Measurements from ENCODE around the gene HOXC12.

Gene HOXC12

DNA sequence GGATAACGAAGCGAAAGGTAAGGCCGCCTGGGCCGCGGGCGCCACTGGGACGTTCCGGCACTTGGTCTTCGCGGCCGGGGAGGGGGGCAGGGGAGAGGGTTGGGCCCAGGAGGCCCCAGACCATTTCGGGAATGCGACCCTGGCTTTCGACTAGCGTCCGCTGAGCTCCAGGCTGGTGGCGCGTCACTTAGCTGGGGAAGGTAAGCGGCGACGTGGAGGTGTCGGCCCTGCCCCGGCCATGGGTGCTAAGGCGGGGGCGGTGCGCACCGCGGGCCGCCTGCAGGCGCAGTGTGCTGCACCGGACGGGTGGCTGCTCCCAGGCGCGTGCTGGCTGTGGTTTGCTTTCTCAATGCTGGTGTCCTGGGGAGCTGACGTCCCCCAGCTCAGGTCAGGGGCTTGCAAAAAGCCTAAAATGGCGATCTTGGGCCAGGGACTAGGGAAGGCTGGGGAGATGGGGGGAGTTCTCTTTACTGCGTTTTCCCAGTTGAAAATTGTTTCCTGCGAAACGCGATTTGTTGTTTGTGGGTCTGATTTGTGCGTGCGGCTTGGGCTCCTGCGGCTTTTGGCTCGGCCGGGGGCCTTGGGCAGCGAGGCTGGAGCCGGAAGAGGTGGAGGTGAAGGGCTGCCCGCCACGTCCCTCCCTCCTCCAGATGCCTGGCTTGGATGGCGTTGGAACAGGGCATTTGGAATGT, 31.4 kb downstream of the HOXC12 start:
- H3K9ac ChIP-seq (ENCODE audit: low read length), result no peak overlapping the region
- no peak overlapping the region for H3K27ac ChIP-seq (ENCODE audit: low read depth, low read length, poor library complexity, severe bottlenecking)
- H2AFZ ChIP-seq (ENCODE audit: low read length), result no peak overlapping the region
- TF ChIP-seq EZH2 (IDR thresholded peaks at IDR 0.05; ENCODE audit: borderline replicate concordance, low read length), result no peak
- TF ChIP-seq, protein P1, sequence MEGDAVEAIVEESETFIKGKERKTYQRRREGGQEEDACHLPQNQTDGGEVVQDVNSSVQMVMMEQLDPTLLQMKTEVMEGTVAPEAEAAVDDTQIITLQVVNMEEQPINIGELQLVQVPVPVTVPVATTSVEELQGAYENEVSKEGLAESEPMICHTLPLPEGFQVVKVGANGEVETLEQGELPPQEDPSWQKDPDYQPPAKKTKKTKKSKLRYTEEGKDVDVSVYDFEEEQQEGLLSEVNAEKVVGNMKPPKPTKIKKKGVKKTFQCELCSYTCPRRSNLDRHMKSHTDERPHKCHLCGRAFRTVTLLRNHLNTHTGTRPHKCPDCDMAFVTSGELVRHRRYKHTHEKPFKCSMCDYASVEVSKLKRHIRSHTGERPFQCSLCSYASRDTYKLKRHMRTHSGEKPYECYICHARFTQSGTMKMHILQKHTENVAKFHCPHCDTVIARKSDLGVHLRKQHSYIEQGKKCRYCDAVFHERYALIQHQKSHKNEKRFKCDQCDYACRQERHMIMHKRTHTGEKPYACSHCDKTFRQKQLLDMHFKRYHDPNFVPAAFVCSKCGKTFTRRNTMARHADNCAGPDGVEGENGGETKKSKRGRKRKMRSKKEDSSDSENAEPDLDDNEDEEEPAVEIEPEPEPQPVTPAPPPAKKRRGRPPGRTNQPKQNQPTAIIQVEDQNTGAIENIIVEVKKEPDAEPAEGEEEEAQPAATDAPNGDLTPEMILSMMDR (IDR thresholded peaks at IDR 0.05; ENCODE audit: low read length), result no peak
- H3K4me3 ChIP-seq (ENCODE audit: low read depth, low read length, poor library complexity, severe bottlenecking), result no peak overlapping the region
- H3K79me2 ChIP-seq (ENCODE audit: insufficient read depth, low read length), result no peaks in the 10 kb centered on the region
- H3K4me1 ChIP-seq (ENCODE audit: insufficient read depth, low read length, severe bottlenecking), result peaks cover 7% of the 10 kb centered on the region
- H3F3A ChIP-seq (ENCODE audit: insufficient read depth, low read length), result no peaks in the 10 kb centered on the region
- H3K36me3 ChIP-seq (ENCODE audit: insufficient read depth, low read length), result no peaks in the 10 kb centered on the region
- no peaks in the 10 kb centered on the region for H3K9me3 ChIP-seq (ENCODE audit: low read length)
- H3K9me2 ChIP-seq (ENCODE audit: low read depth, low read length), result no peaks in the 10 kb centered on the region
- H3K4me2 ChIP-seq (ENCODE audit: low read length), result no peak overlapping the region
- H3K27me3 ChIP-seq (ENCODE audit: insufficient read depth, low read length), result peaks cover 6% of the 10 kb centered on the region
- no peaks in the 10 kb centered on the region for H4K20me1 ChIP-seq (ENCODE audit: insufficient read depth, low read length)

DNA sequence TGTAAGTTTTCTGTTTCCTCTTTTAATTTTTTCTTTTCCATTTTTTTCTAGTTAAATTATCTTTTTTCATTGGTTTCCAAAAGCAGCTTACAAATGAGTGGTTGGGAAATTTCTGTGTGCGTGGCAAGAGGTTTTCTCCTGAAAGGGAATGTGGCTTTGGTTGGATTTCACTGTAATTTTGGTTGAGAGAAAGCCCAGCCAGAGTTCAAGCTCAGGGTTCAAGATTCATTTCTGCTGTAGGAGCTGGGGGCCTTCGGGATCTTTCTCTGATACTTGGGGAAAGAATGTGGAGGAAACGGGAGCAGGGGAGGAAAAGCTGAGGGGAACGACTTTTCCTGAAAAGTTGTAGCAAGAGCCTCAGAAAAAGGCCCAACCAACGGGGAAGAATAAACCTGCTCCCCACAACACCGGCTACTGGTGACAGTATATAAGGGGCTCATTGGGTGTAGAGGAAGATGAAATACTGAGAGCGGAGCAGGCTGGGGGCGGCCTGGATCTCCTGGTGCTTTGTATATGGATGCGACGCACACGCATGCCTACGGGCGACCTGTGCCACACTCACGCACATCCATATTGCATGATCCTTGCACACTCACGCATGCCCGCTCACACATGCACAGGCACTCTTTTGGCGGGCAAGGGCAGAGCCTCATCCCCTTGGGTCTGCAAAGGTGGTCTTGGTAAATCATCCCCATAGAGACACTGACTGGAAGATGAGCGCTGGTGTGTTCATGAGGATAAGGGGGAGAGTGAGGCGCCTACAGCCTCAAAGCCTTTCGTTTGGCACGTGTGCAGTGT, 32.2 kb downstream of the HOXC12 start:
- Histone ChIP-seq H4K20me1 (ENCODE audit: insufficient read depth, low read length) (no peaks in the 10 kb centered on the region), H3K4me1 (ENCODE audit: insufficient read depth, low read length, severe bottlenecking) (peaks cover 7% of the 10 kb centered on the region), H3K9me2 (ENCODE audit: low read depth, low read length) (no peaks in the 10 kb centered on the region), H3K79me2 (ENCODE audit: insufficient read depth, low read length) (no peaks in the 10 kb centered on the region), H2AFZ (ENCODE audit: low read length) (no peak overlapping the region), H3K4me3 (ENCODE audit: low read depth, low read length, poor library complexity, severe bottlenecking) (no peak overlapping the region), H3K27me3 (ENCODE audit: insufficient read depth, low read length) (peaks cover 6% of the 10 kb centered on the region), H3F3A (ENCODE audit: insufficient read depth, low read length) (no peaks in the 10 kb centered on the region), H3K4me2 (ENCODE audit: low read length) (no peak overlapping the region), H3K9ac (ENCODE audit: low read length) (no peak overlapping the region), H3K9me3 (ENCODE audit: low read length) (no peaks in the 10 kb centered on the region), H3K36me3 (ENCODE audit: insufficient read depth, low read length) (no peaks in the 10 kb centered on the region), H3K27ac (ENCODE audit: low read depth, low read length, poor library complexity, severe bottlenecking) (no peak overlapping the region)
- TF ChIP-seq EZH2 (IDR thresholded peaks at IDR 0.05; ENCODE audit: borderline replicate concordance, low read length), result no peak
- TF ChIP-seq, protein P1 (IDR thresholded peaks at IDR 0.05; ENCODE audit: low read length), result no peak

DNA sequence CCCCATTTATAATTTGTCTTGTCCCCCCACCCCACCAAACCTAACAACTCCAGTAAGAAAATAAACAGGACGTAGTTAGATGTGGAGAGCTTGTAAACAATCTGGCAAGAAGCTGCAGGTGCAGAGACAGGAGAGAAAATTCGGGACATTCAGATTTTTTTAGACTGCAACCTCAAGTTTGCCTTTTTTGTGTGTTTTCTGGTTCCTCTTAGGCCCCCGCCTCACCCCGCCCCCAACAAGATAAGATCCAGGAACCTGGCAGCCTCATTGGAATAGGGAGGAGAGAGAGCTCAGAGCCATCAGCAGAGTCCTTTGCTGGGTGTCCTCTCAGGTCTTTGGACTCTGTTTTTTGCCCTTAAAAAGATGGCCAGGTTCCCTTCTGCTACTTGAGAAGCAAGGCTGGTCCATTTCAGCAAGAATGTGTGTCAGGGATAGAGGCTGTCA, 33.1 kb downstream of the HOXC12 start:
- Histone ChIP-seq H3K4me1 (ENCODE audit: insufficient read depth, low read length, severe bottlenecking) (peaks cover 7% of the 10 kb centered on the region), H3K27ac (ENCODE audit: low read depth, low read length, poor library complexity, severe bottlenecking) (no peak overlapping the region), H3K9me2 (ENCODE audit: low read depth, low read length) (no peaks in the 10 kb centered on the region), H3K4me3 (ENCODE audit: low read depth, low read length, poor library complexity, severe bottlenecking) (no peak overlapping the region), H3K36me3 (ENCODE audit: insufficient read depth, low read length) (no peaks in the 10 kb centered on the region), H4K20me1 (ENCODE audit: insufficient read depth, low read length) (no peaks in the 10 kb centered on the region), H3F3A (ENCODE audit: insufficient read depth, low read length) (no peaks in the 10 kb centered on the region), H2AFZ (ENCODE audit: low read length) (no peak overlapping the region), H3K79me2 (ENCODE audit: insufficient read depth, low read length) (no peaks in the 10 kb centered on the region), H3K27me3 (ENCODE audit: insufficient read depth, low read length) (peaks cover 6% of the 10 kb centered on the region), H3K9ac (ENCODE audit: low read length) (no peak overlapping the region), H3K9me3 (ENCODE audit: low read length) (no peaks in the 10 kb centered on the region), H3K4me2 (ENCODE audit: low read length) (no peak overlapping the region)
- TF ChIP-seq, protein P1 (IDR thresholded peaks at IDR 0.05; ENCODE audit: low read length), result no peak
- TF ChIP-seq EZH2 (IDR thresholded peaks at IDR 0.05; ENCODE audit: borderline replicate concordance, low read length), result no peak

Measured in OCI-LY1 (cell line).